CD8-positive, alpha-beta memory T cell (primary cell): ENCODE results near the gene VWF. TPM values are rescaled to one million over a fixed set of nuclear protein-coding genes. Genes with fewer than 3 reads are reported as not detected.

Source experiments
- CTCF ChIA-PET: fragments of 350-600 bp; sonication (Branson Sonifier 250); formaldehyde crosslinking; loops from one replicate; lab custom pipeline; 2021; ENCODE audit warnings: antibody characterized with exemption; lab: Charles Lee
- POLR2A ChIA-PET: fragments of 350-600 bp; sonication (Branson Sonifier 250); formaldehyde crosslinking; loops from one replicate; lab custom pipeline; 2021; ENCODE audit warnings: antibody characterized with exemption; lab: Charles Lee
- DNase-seq, 5 donors: peaks; one replicate each; pipeline versions ENCODE4 v3.0.0 to v3.0.0-alpha.2; 2020 to 2022; ENCODE audit warnings: mixed read lengths in 1 of 5
- H3K27ac ChIP-seq: one replicate; pipeline ENCODE4 v1.7.0; 2013; ENCODE audit warnings: low read depth, mild to moderate bottlenecking, low read length, moderate library complexity
- H3K27me3 ChIP-seq: 2 replicates; pipeline ENCODE4 v1.7.0; 2013; ENCODE audit warnings: low read length, mild to moderate bottlenecking; ENCODE audit not compliant: insufficient read depth, poor library complexity, severe bottlenecking
- H3K36me3 ChIP-seq: 2 replicates; pipeline ENCODE4 v1.7.0; 2013; ENCODE audit warnings: mild to moderate bottlenecking, low read length, moderate library complexity; ENCODE audit not compliant: insufficient read depth
- H3K4me1 ChIP-seq: 2 replicates; pipeline ENCODE4 v1.7.0; 2013; ENCODE audit warnings: mild to moderate bottlenecking, low read length, moderate library complexity; ENCODE audit not compliant: insufficient read depth
- H3K4me3 ChIP-seq: 2 replicates; pipeline ENCODE4 v1.7.0; 2013; ENCODE audit warnings: mild to moderate bottlenecking, low read length
- H3K9me3 ChIP-seq: 2 replicates; pipeline ENCODE4 v1.7.0; 2013; ENCODE audit warnings: mild to moderate bottlenecking, low read length
- H3K27ac Mint-ChIP-seq, 8 donors: one replicate each; pipeline ENCODE4 v1.8.0; 2020 to 2021; ENCODE audit warnings: mixed read lengths in 8 of 8, mild to moderate bottlenecking in 6 of 8, inconsistent platforms in 3 of 8, moderate library complexity in 3 of 8
- H3K27me3 Mint-ChIP-seq, 2 donors: one replicate each; pipeline ENCODE4 v1.8.0; 2020 to 2021; ENCODE audit warnings: mixed read lengths in 2 of 2, mild to moderate bottlenecking in 1 of 2, moderate library complexity in 1 of 2
- H3K36me3 Mint-ChIP-seq, 3 donors: one replicate each; pipeline ENCODE4 v1.8.0; 2020 to 2021; ENCODE audit warnings: mixed read lengths in 3 of 3, inconsistent platforms in 1 of 3, mild to moderate bottlenecking in 1 of 3
- H3K4me1 Mint-ChIP-seq, 3 donors: one replicate each; pipeline ENCODE4 v1.8.0; 2020 to 2021; ENCODE audit warnings: mixed read lengths in 3 of 3, inconsistent platforms in 1 of 3, mild to moderate bottlenecking in 1 of 3
- H3K4me3 Mint-ChIP-seq, 7 donors: one replicate each; pipeline ENCODE4 v1.8.0; 2020 to 2021; ENCODE audit warnings: mixed read lengths in 7 of 7, mild to moderate bottlenecking in 6 of 7, moderate library complexity in 4 of 7, inconsistent platforms in 2 of 7
- H3K9me3 Mint-ChIP-seq, 5 donors: one replicate each; pipeline ENCODE4 v1.8.0; 2020 to 2022; ENCODE audit warnings: mixed read lengths in 5 of 5, mild to moderate bottlenecking in 3 of 5, moderate library complexity in 2 of 5, inconsistent platforms in 1 of 5
- polyA plus RNA-seq: library from polyadenylated mRNA; unstranded; fragments of 300-500 nt; fragmentation: Illumina TruSeq; gene quantifications from one replicate; pipeline ENCODE4 v1.2.3, GENCODE V29; 2021
- total RNA-seq, 2 experiments: library from RNA; stranded (reverse); gene quantifications; one replicate each; pipeline ENCODE4 v1.2.3, GENCODE V29; 2021

Gene VWF
- total and polyA plus RNA-seq, 3 experiments from 2014 or later, result 0.02 TPM; not detected in 2

DNA sequence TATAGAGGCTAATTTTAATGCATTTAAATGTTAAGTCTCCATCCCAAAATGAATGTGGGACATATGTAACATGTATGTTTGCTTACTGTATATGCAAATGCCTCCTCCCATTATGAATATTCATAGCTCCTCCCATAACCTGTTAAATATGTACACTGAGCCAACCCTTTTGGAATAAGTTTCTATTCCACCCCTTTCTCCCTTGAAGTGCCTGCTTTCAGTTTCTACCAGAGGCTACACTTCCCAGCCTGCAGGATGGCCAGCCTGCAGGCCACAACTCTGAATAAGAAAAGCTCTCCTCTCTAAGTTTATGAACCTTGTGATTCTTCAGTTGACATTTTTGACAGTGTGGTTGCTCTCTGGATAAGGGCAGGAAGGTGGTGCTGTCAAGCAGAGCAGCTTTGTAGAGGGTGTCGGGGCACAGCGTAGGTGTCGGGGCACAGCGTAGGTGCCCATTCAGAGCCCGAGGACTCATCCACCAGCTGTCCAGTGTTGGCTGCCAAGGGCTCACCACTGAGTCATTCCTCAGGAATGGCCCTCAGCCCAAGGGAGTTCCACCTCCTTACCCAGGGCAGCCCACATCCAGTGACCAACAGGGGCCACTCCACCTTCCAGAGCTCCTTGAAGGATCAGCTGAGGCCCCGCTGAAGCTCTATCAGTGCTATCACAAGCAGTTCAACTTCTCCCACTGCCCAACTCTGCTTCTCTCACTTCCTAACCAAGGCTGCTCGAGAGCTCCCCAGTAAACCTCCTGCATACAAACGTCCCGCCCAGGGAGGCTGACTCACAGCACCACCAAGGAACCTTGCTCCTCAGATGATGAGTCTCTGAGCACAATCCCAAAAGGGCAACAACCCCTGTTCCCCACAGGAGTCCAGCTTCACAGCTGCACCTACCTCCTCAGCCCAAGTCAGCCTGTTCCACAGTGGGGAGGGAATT lies 31.4 kb downstream of the VWF start:
- no peak for DNase-seq

GRCh38 chr12:6091786-6092566 lies 32.5 kb downstream of the VWF start:
- Histone ChIP-seq H3K4me1 (no peaks in the 10 kb centered on the region), H3K27ac (no peak overlapping the region), H3K9me3 (no peaks in the 10 kb centered on the region), H3K27me3 (no peaks in the 10 kb centered on the region), H3K4me3 (no peak overlapping the region), H3K36me3 (no peaks in the 10 kb centered on the region)
- H3K4me3 Mint-ChIP-seq, result no peak overlapping the region
- CTCF ChIA-PET, result no interaction called here
- DNase-seq, result no peak
- peaks cover 0 to 4% (median 0%) of the 10 kb centered on the region in 3 donors for H3K4me1 Mint-ChIP-seq
- no peak overlapping the region for H3K27ac Mint-ChIP-seq
- H3K9me3 Mint-ChIP-seq, result peaks cover 0 to 2% (median 0%) of the 10 kb centered on the region in 5 donors
- H3K27me3 Mint-ChIP-seq, result peaks cover 23 to 67% of the 10 kb centered on the region in 2 donors
- H3K36me3 Mint-ChIP-seq, result no peaks in the 10 kb centered on the region
- POLR2A ChIA-PET, result no interaction called here

More for the DNA sequence above, 31.4 kb downstream of the VWF start:
- Histone ChIP-seq H3K27me3 (no peaks in the 10 kb centered on the region), H3K27ac (no peak overlapping the region), H3K36me3 (no peaks in the 10 kb centered on the region), H3K9me3 (no peaks in the 10 kb centered on the region), H3K4me1 (no peaks in the 10 kb centered on the region), H3K4me3 (no peak overlapping the region)
- Mint-ChIP-seq H3K9me3 (peaks cover 0 to 2% (median 0%) of the 10 kb centered on the region in 5 donors), H3K36me3 (no peaks in the 10 kb centered on the region), H3K27me3 (peaks cover 26 to 70% of the 10 kb centered on the region in 2 donors), H3K4me1 (peaks cover 0 to 4% (median 0%) of the 10 kb centered on the region in 3 donors), H3K27ac (no peak overlapping the region), H3K4me3 (no peak overlapping the region)
- ChIA-PET POLR2A (no interaction called here), CTCF (no interaction called here)

DNA sequence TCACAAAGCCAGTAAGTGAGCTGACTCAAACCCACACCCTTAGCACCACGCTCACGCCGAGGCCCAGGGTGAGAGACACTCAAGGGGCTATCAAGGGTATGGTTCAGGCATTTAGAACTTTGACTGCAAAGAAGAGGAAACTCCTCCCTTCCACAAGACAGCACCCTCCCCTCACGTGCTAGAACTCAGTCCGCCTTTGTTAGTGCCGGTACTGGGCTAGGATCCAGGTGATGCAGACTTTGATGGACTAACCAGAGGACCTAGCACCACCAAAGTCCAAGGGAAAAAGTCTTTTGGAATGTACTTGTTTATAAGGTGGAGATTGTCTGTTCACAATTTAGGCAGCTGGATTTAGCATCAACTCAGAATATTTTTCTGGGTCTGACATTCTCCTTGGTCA lies 33.7 kb downstream of the VWF start:
- ChIA-PET POLR2A (no interaction called here), CTCF (no interaction called here)
- Histone ChIP-seq H3K9me3 (no peaks in the 10 kb centered on the region), H3K4me1 (no peaks in the 10 kb centered on the region), H3K4me3 (no peak overlapping the region), H3K36me3 (no peaks in the 10 kb centered on the region), H3K27me3 (no peaks in the 10 kb centered on the region), H3K27ac (no peak overlapping the region)
- no peak overlapping the region for H3K27ac Mint-ChIP-seq
- H3K27me3 Mint-ChIP-seq, result peaks cover 16 to 60% of the 10 kb centered on the region in 2 donors
- no peaks in the 10 kb centered on the region for H3K36me3 Mint-ChIP-seq
- H3K9me3 Mint-ChIP-seq, result no peaks in the 10 kb centered on the region
- no peak overlapping the region for H3K4me3 Mint-ChIP-seq
- no peak for DNase-seq
- peaks cover 0 to 4% (median 0%) of the 10 kb centered on the region in 3 donors for H3K4me1 Mint-ChIP-seq

- Histone ChIP-seq H3K36me3 (no peaks in the 10 kb centered on the region), H3K4me3 (no peak overlapping the region), H3K27me3 (no peaks in the 10 kb centered on the region), H3K4me1 (no peaks in the 10 kb centered on the region), H3K27ac (no peak overlapping the region), H3K9me3 (no peaks in the 10 kb centered on the region)
- no peaks in the 10 kb centered on the region for H3K9me3 Mint-ChIP-seq
- ChIA-PET POLR2A (no interaction called here), CTCF (no interaction called here)
- peaks cover 15 to 56% of the 10 kb centered on the region in 2 donors for H3K27me3 Mint-ChIP-seq
- no peak overlapping the region for H3K27ac Mint-ChIP-seq
- no peak for DNase-seq
- H3K4me1 Mint-ChIP-seq, result peaks cover 0 to 4% (median 0%) of the 10 kb centered on the region in 3 donors
- H3K4me3 Mint-ChIP-seq, result no peak overlapping the region
- H3K36me3 Mint-ChIP-seq, result no peaks in the 10 kb centered on the region
Measured at GRCh38 chr12:6088921-6089747, 35.3 kb downstream of the VWF start.

DNA sequence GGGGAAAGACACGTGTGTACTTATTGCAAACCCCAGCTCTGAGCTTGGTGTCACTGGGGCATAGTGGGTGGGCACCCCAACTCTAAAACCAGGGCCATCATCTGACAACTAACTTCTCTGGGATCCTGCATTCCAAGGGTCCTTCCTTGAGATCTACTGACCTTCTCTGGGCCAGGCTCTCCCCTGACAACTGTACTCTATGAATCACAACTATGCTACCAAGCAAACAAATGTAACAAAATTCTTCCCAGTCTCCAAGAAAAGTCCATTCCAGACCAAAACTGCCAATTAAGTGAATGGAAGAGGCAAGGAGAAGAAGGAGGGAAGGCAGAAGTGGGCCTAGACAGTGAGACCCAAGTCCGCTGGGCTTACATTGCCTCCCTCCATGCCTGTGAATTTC lies 38.2 kb downstream of the VWF start:
- Mint-ChIP-seq H3K27me3 (peaks cover 12 to 43% of the 10 kb centered on the region in 2 donors), H3K27ac (no peak overlapping the region), H3K9me3 (no peaks in the 10 kb centered on the region), H3K4me1 (peaks cover 0 to 4% (median 0%) of the 10 kb centered on the region in 3 donors), H3K36me3 (no peaks in the 10 kb centered on the region), H3K4me3 (no peak overlapping the region)
- Histone ChIP-seq H3K9me3 (no peaks in the 10 kb centered on the region), H3K4me3 (no peak overlapping the region), H3K36me3 (no peaks in the 10 kb centered on the region), H3K4me1 (no peaks in the 10 kb centered on the region), H3K27ac (no peak overlapping the region), H3K27me3 (no peaks in the 10 kb centered on the region)
- ChIA-PET POLR2A (no interaction called here), CTCF (no interaction called here)
- no peak for DNase-seq

- ChIA-PET CTCF (no interaction called here), POLR2A (no interaction called here)
- peaks cover 12 to 44% of the 10 kb centered on the region in 2 donors for H3K27me3 Mint-ChIP-seq
- no peaks in the 10 kb centered on the region for H3K36me3 Mint-ChIP-seq
- H3K4me3 Mint-ChIP-seq, result no peak overlapping the region
- no peak overlapping the region for H3K27ac Mint-ChIP-seq
- no peaks in the 10 kb centered on the region for H3K9me3 Mint-ChIP-seq
- peaks cover 0 to 3% (median 0%) of the 10 kb centered on the region in 3 donors for H3K4me1 Mint-ChIP-seq
- no peaks in the 10 kb centered on the region for H3K36me3 ChIP-seq
- H3K27me3 ChIP-seq, result no peaks in the 10 kb centered on the region
- H3K4me3 ChIP-seq, result no peak overlapping the region
- H3K27ac ChIP-seq, result no peak overlapping the region
- H3K9me3 ChIP-seq, result no peaks in the 10 kb centered on the region
- H3K4me1 ChIP-seq, result no peaks in the 10 kb centered on the region
- no peak for DNase-seq
Measured at GRCh38 chr12:6085841-6086240, 38.6 kb downstream of the VWF start.

DNA sequence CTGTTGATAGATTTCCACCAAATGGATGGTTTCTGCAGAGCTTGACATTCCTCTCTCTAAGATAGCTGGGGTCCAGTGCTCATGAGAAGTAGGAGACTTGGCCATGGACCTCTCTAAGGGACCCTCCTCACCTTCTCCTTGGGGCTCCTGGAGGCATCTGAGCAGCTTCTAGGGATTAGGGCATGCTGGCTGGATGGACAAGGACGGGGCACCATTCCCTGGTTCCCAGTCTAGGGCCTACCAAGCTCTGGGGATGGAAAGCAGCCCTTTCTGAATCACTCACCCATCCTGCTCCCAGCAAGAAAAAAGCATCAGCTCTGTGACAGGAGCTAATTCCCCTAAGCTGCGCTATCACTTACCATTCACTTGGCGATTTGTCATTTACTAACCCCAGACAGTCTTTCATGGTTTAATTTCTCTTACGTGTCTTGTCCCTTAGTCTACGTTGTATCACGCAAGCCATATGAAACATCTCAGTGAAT lies 39.5 kb downstream of the VWF start:
- H3K36me3 ChIP-seq, result no peaks in the 10 kb centered on the region
- ChIA-PET POLR2A (no interaction called here), CTCF (no interaction called here)
- Mint-ChIP-seq H3K36me3 (no peaks in the 10 kb centered on the region), H3K4me1 (no peaks in the 10 kb centered on the region), H3K27me3 (peaks cover 14 to 44% of the 10 kb centered on the region in 2 donors), H3K27ac (no peak overlapping the region), H3K4me3 (no peak overlapping the region), H3K9me3 (no peaks in the 10 kb centered on the region)
- no peak overlapping the region for H3K4me3 ChIP-seq
- no peaks in the 10 kb centered on the region for H3K4me1 ChIP-seq
- no peak overlapping the region for H3K27ac ChIP-seq
- H3K9me3 ChIP-seq, result no peaks in the 10 kb centered on the region
- no peak for DNase-seq
- no peaks in the 10 kb centered on the region for H3K27me3 ChIP-seq
